ENCODE results near the gene NPHP1.
A peak's percentile ranks its signal among the peaks of the same experiment; 100 is the strongest.
"Not testable (repeated sequence)": the region's sequence is repeated elsewhere in the genome, so short reads cannot be mapped to it uniquely, and the experiment has no call there.

Gene NPHP1

GRCh38 chr2:110103061-110103961 is 101.5 kb downstream of the NPHP1 start:
- no peak for DNase-seq (ENCODE audit: low read depth)

- no peak for DNase-seq (ENCODE audit: low read depth)
Measured at GRCh38 chr2:110101901-110102803, 102.7 kb downstream of the NPHP1 start.

- peak; percentile 98 for DNase-seq (ENCODE audit: low read depth)
Measured at GRCh38 chr2:110101280-110101844, 103.5 kb downstream of the NPHP1 start.

GRCh38 chr2:110100880-110101279 is 103.9 kb downstream of the NPHP1 start:
- DNase-seq (ENCODE audit: low read depth) = not testable (repeated sequence)

GRCh38 chr2:110100480-110100879 is 104.3 kb downstream of the NPHP1 start:
- no peak for DNase-seq (ENCODE audit: low read depth)

GRCh38 chr2:110099471-110100225 is 105.2 kb downstream of the NPHP1 start:
- DNase-seq (ENCODE audit: low read depth) = no peak

GRCh38 chr2:110099038-110099425 is 105.8 kb downstream of the NPHP1 start:
- no peak for DNase-seq (ENCODE audit: low read depth)

- no peak for DNase-seq (ENCODE audit: low read depth)
Measured at GRCh38 chr2:110097506-110098220, 107.2 kb downstream of the NPHP1 start.

- DNase-seq (ENCODE audit: low read depth) = no peak
Measured at GRCh38 chr2:110095994-110096633, 108.7 kb downstream of the NPHP1 start.

- not testable (repeated sequence) for DNase-seq (ENCODE audit: low read depth)
Measured at GRCh38 chr2:110094884-110095534, 109.8 kb downstream of the NPHP1 start.

- DNase-seq (ENCODE audit: low read depth) = not testable (repeated sequence)
Measured at GRCh38 chr2:110093924-110094323, 110.9 kb downstream of the NPHP1 start.

- DNase-seq (ENCODE audit: low read depth) = not testable (repeated sequence)
Measured at GRCh38 chr2:110090164-110090563, 114.6 kb downstream of the NPHP1 start.

GRCh38 chr2:110083757-110084156 is 121.1 kb downstream of the NPHP1 start:
- not testable (repeated sequence) for DNase-seq (ENCODE audit: low read depth)

- not testable (repeated sequence) for DNase-seq (ENCODE audit: low read depth)
Measured at GRCh38 chr2:110083162-110083561, 121.7 kb downstream of the NPHP1 start.

- DNase-seq (ENCODE audit: low read depth) = not testable (repeated sequence)
Measured at GRCh38 chr2:110078104-110078503, 126.7 kb downstream of the NPHP1 start.

GRCh38 chr2:110075896-110076295 is 128.9 kb downstream of the NPHP1 start:
- DNase-seq (ENCODE audit: low read depth) = not testable (repeated sequence)
